ENCODE data around the gene KCNK4. TPM values are rescaled to one million over a fixed set of nuclear protein-coding genes. Genes with fewer than 3 reads are reported as not detected.

Gene KCNK4
- total and polyA plus RNA-seq, 2 donors from 2014 or later, result not detected

DNA sequence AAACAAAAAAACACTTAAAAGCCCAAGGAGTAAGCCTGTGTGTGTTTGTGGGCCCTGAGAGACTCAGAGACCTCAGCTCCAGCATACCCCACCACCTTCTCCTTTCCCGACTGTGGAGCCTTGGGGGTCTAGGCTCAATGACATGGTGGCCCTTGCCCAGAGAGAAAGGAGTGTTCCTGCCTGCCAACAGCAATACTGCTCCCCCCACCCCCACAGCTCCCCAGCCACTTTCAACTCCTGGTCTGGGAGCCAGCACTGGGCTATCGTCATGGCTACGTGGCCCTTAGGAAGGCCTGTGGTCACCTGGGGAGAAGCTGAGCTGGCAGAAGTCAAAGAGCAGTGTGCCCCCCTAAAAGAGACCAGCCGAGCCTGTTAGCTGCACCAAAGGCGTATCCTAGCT lies 47.0 kb upstream of the KCNK4 start:
- peaks cover 0 to 40% (median 12%) of the 10 kb centered on the region in 3 donors for H3K4me1 ChIP-seq (ENCODE audit: control insufficient read depth in 2 of 3, insufficient read depth in 2 of 3, low read depth in 1 of 3, low read length in 3 of 3)
- FAIRE-seq (no peak), DNase-seq (no peak)
- H3K9ac ChIP-seq (ENCODE audit: low read length in 3 of 3), result no peak overlapping the region
- H3K4me3 ChIP-seq (ENCODE audit: low read length in 3 of 3), result no peak overlapping the region
- intact Hi-C loops (cut with DNase I), result no loop called here
- no peaks in the 10 kb centered on the region for H3K9me3 ChIP-seq (ENCODE audit: control insufficient read depth in 2 of 3, insufficient read depth in 1 of 3, low read length in 3 of 3)
- H3K27me3 ChIP-seq (ENCODE audit: control insufficient read depth, insufficient read depth, low read length), result no peaks in the 10 kb centered on the region
- H3K36me3 ChIP-seq (ENCODE audit: control insufficient read depth in 2 of 3, insufficient read depth in 3 of 3, low read length in 3 of 3), result peaks cover 0 to 9% (median 4%) of the 10 kb centered on the region in 3 donors
- TF ChIP-seq, protein P1, sequence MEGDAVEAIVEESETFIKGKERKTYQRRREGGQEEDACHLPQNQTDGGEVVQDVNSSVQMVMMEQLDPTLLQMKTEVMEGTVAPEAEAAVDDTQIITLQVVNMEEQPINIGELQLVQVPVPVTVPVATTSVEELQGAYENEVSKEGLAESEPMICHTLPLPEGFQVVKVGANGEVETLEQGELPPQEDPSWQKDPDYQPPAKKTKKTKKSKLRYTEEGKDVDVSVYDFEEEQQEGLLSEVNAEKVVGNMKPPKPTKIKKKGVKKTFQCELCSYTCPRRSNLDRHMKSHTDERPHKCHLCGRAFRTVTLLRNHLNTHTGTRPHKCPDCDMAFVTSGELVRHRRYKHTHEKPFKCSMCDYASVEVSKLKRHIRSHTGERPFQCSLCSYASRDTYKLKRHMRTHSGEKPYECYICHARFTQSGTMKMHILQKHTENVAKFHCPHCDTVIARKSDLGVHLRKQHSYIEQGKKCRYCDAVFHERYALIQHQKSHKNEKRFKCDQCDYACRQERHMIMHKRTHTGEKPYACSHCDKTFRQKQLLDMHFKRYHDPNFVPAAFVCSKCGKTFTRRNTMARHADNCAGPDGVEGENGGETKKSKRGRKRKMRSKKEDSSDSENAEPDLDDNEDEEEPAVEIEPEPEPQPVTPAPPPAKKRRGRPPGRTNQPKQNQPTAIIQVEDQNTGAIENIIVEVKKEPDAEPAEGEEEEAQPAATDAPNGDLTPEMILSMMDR (IDR thresholded peaks at IDR 0.05; ENCODE audit: borderline replicate concordance, extremely low read depth, insufficient read depth), result no peak
- no peak overlapping the region for H3K27ac ChIP-seq (ENCODE audit: low read depth in 2 of 2, low read length in 2 of 2)

DNA sequence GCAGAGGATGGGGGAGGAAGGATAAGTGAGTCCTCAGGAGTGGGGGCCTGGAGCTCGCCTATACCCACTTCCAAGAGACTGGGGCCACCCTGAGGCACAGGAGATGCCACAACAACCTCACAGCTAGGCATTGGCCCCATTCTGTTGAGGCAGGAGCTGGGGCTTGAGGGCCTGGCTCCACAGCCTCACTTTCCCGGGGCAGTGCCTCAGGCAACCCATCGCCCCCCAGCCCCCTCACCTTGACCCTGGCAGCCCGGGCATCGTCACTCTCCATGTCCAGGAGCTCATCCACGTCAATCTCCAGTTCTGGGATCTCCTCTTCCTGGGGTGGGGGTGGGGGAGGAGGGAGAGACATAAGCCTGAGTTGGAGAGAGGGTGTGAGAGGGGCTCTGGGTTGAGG lies 46.1 kb upstream of the KCNK4 start:
- Histone ChIP-seq H3K36me3 (ENCODE audit: control insufficient read depth in 2 of 3, insufficient read depth in 3 of 3, low read length in 3 of 3) (peaks cover 0 to 9% (median 4%) of the 10 kb centered on the region in 3 donors), H3K4me1 (ENCODE audit: control insufficient read depth in 2 of 3, insufficient read depth in 2 of 3, low read depth in 1 of 3, low read length in 3 of 3) (peaks cover 0 to 36% (median 9%) of the 10 kb centered on the region in 3 donors), H3K4me3 (ENCODE audit: low read length in 3 of 3) (peak overlapping the region in 1 of 3 donors; percentile 62), H3K27ac (ENCODE audit: low read depth in 2 of 2, low read length in 2 of 2) (peak overlapping the region; percentile 66 to 86), H3K27me3 (ENCODE audit: control insufficient read depth, insufficient read depth, low read length) (no peaks in the 10 kb centered on the region), H3K9ac (ENCODE audit: low read length in 3 of 3) (peak overlapping the region in 1 of 3 donors; percentile 80), H3K9me3 (ENCODE audit: control insufficient read depth in 2 of 3, insufficient read depth in 1 of 3, low read length in 3 of 3) (no peaks in the 10 kb centered on the region)
- DNase-seq (no peak), FAIRE-seq (no peak)
- intact Hi-C loops (cut with DNase I), result no loop called here
- TF ChIP-seq, protein P1 (IDR thresholded peaks at IDR 0.05; ENCODE audit: borderline replicate concordance, extremely low read depth, insufficient read depth), result no peak

GRCh38 chr11:64245401-64245796 lies 45.7 kb upstream of the KCNK4 start:
- H3K27me3 ChIP-seq (ENCODE audit: control insufficient read depth, insufficient read depth, low read length), result no peaks in the 10 kb centered on the region
- H3K4me3 ChIP-seq (ENCODE audit: low read length in 3 of 3), result peak overlapping the region; percentile 62 to 77 (median 64)
- H3K4me1 ChIP-seq (ENCODE audit: control insufficient read depth in 2 of 3, insufficient read depth in 2 of 3, low read depth in 1 of 3, low read length in 3 of 3), result peaks cover 0 to 31% (median 5%) of the 10 kb centered on the region in 3 donors
- peak overlapping the region in 2 of 3 donors; percentile 65 to 80 for H3K9ac ChIP-seq (ENCODE audit: low read length in 3 of 3)
- peak overlapping the region; percentile 66 to 86 for H3K27ac ChIP-seq (ENCODE audit: low read depth in 2 of 2, low read length in 2 of 2)
- peak in 1 of 5 donors; percentile 81 for DNase-seq
- intact Hi-C loops (cut with DNase I), result no loop called here
- TF ChIP-seq, protein P1 (IDR thresholded peaks at IDR 0.05; ENCODE audit: borderline replicate concordance, extremely low read depth, insufficient read depth), result no peak
- no peaks in the 10 kb centered on the region for H3K9me3 ChIP-seq (ENCODE audit: control insufficient read depth in 2 of 3, insufficient read depth in 1 of 3, low read length in 3 of 3)
- no peak for FAIRE-seq
- H3K36me3 ChIP-seq (ENCODE audit: control insufficient read depth in 2 of 3, insufficient read depth in 3 of 3, low read length in 3 of 3), result peaks cover 0 to 9% (median 4%) of the 10 kb centered on the region in 3 donors

All from kidney (tissue), 14 donors.